HL-60/S4 treated with phorbol 12-myristate 13-acetate at 8.2 ng/mL for 4 days and 3 days (cell line): ENCODE results near the gene SUCNR1.
"Not testable (repeated sequence)": the region's sequence is repeated elsewhere in the genome, so short reads cannot be mapped to it uniquely, and the experiment has no call there.

Experiments
- in situ Hi-C: fragments of 300-500 bp; cut with MboI; formaldehyde crosslinking; loops from 2 replicates; pipeline ENCODE4 v1.15.0; 2022; ENCODE audit warnings: low sequenced_read_pairs

SUCNR1 gene

GRCh38 chr3:151873398-151873797, at the start of gene SUCNR1:
Gene SUCNR1, plus strand, starts transcription at chr3:151873643. Its CDS starts 6,250 bp downstream, at chr3:151879893.
- in situ Hi-C loops = no loop called here

- in situ Hi-C loops = loop anchor here (25.0 kb wide), 1 partner anchor 541 kb away; the partner anchor contains the start of gene P2RY14
Observed at GRCh38 chr3:151827816-151828215, 45.6 kb upstream of the SUCNR1 start.

GRCh38 chr3:151835751-151836525, 37.5 kb upstream of the SUCNR1 start:
- in situ Hi-C loops = loop anchor here (10.0 to 25.0 kb wide), 2 partner anchors 391 to 549 kb away; partner anchors contain the start of gene P2RY14

- in situ Hi-C loops = loop anchor here (10.0 to 25.0 kb wide), 2 partner anchors 392 to 550 kb away; partner anchors contain the start of gene P2RY14
Observed at GRCh38 chr3:151837057-151837456, 36.4 kb upstream of the SUCNR1 start.

GRCh38 chr3:151838574-151839312, 34.7 kb upstream of the SUCNR1 start:
- in situ Hi-C loops = loop anchor here (10.0 to 25.0 kb wide), 2 partner anchors 394 to 551 kb away; partner anchors contain the start of gene P2RY14

GRCh38 chr3:151839313-151839631, 34.2 kb upstream of the SUCNR1 start:
- in situ Hi-C loops = loop anchor here (10.0 to 25.0 kb wide), 2 partner anchors 394 to 552 kb away; partner anchors contain the start of gene P2RY14

- in situ Hi-C loops = loop anchor here (25.0 kb wide), 1 partner anchor 554 kb away; the partner anchor contains the start of gene P2RY14
Observed at GRCh38 chr3:151841801-151842200, 31.6 kb upstream of the SUCNR1 start.

GRCh38 chr3:151843275-151843674, 30.2 kb upstream of the SUCNR1 start:
- in situ Hi-C loops = loop anchor here (25.0 kb wide), 1 partner anchor 556 kb away; the partner anchor contains the start of gene P2RY14

GRCh38 chr3:151845306-151845905, 28.0 kb upstream of the SUCNR1 start:
- in situ Hi-C loops = loop anchor here (25.0 kb wide), 1 partner anchor 558 kb away; the partner anchor contains the start of gene P2RY14

GRCh38 chr3:151850065-151850464, 23.4 kb upstream of the SUCNR1 start:
- in situ Hi-C loops = not testable (repeated sequence)

GRCh38 chr3:151852074-151852811, 21.2 kb upstream of the SUCNR1 start:
- in situ Hi-C loops = no loop called here

GRCh38 chr3:151856118-151856517, 17.3 kb upstream of the SUCNR1 start:
- in situ Hi-C loops = no loop called here

- in situ Hi-C loops = no loop called here
Observed at GRCh38 chr3:151856641-151857040, 16.8 kb upstream of the SUCNR1 start.

GRCh38 chr3:151859233-151859673, 14.2 kb upstream of the SUCNR1 start:
- in situ Hi-C loops = no loop called here

GRCh38 chr3:151859905-151860304, 13.5 kb upstream of the SUCNR1 start:
- in situ Hi-C loops = no loop called here

GRCh38 chr3:151863611-151864010, 9.8 kb upstream of the SUCNR1 start:
- in situ Hi-C loops = no loop called here

GRCh38 chr3:151864423-151865101, 8.9 kb upstream of the SUCNR1 start:
- in situ Hi-C loops = no loop called here

GRCh38 chr3:151866711-151867410, 6.6 kb upstream of the SUCNR1 start:
- in situ Hi-C loops = no loop called here

- in situ Hi-C loops = no loop called here
Observed at GRCh38 chr3:151867666-151868065, 5.8 kb upstream of the SUCNR1 start.
